ENCODE measurements around the gene UBALD2. TPM values are rescaled to one million over a fixed set of nuclear protein-coding genes. Genes with fewer than 3 reads are reported as not detected.

Gene UBALD2
- total and polyA plus RNA-seq, 3 donors from 2014 or later, result 13.6 to 48.7 (median 16.7) TPM

DNA sequence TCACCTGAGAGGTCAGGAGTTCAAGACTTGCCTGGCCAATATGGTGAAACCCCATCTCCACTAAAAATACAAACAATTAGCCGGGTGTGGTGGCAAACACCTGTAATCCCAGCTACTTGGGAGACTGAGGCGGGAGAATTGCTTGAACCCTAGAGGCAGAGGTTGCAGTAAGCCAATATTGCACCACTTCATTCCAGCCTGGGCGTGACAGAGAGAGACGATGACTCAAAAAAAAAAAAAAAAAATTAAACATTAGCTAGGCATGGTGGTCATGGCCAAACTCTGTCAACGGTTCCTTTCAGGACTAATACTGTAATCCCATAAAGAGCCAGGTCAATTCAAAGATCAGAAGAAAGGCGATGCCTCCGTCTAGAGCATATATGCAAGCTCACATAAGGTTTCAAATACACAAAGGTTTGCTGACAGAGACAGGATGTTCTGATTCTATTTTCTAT is 27.3 kb upstream of the UBALD2 start:
- 76 to 91% methylated on average over 7 of the region's 7 CpGs for WGBS, 2 donors
- Histone ChIP-seq H3K4me3 (no peak overlapping the region), H3K9me3 (no peaks in the 10 kb centered on the region), H3K36me3 (ENCODE audit: low read depth, missing control alignments) (no peaks in the 10 kb centered on the region), H3K27ac (no peak overlapping the region), H3K27me3 (no peaks in the 10 kb centered on the region), H3K4me1 (no peaks in the 10 kb centered on the region)
- intact Hi-C loops (cut with DNase I; ENCODE audit: low total_unique reads), result no loop called here
- no peak for TF ChIP-seq POLR2A (IDR thresholded peaks at IDR 0.05)
- TF ChIP-seq, protein P1, sequence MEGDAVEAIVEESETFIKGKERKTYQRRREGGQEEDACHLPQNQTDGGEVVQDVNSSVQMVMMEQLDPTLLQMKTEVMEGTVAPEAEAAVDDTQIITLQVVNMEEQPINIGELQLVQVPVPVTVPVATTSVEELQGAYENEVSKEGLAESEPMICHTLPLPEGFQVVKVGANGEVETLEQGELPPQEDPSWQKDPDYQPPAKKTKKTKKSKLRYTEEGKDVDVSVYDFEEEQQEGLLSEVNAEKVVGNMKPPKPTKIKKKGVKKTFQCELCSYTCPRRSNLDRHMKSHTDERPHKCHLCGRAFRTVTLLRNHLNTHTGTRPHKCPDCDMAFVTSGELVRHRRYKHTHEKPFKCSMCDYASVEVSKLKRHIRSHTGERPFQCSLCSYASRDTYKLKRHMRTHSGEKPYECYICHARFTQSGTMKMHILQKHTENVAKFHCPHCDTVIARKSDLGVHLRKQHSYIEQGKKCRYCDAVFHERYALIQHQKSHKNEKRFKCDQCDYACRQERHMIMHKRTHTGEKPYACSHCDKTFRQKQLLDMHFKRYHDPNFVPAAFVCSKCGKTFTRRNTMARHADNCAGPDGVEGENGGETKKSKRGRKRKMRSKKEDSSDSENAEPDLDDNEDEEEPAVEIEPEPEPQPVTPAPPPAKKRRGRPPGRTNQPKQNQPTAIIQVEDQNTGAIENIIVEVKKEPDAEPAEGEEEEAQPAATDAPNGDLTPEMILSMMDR (IDR thresholded peaks at IDR 0.05), result no peak
- DNase-seq, result no peak

- WGBS, 2 donors, result 43 to 56% methylated on average over 11 of the region's 11 CpGs
- no peaks in the 10 kb centered on the region for H3K27me3 ChIP-seq
- no peaks in the 10 kb centered on the region for H3K9me3 ChIP-seq
- no peak for TF ChIP-seq POLR2A (IDR thresholded peaks at IDR 0.05)
- TF ChIP-seq, protein P1 (IDR thresholded peaks at IDR 0.05), result no peak
- no peak for DNase-seq
- no peaks in the 10 kb centered on the region for H3K4me1 ChIP-seq
- H3K27ac ChIP-seq, result no peak overlapping the region
- peak overlapping the region in 1 of 2 donors; percentile 68 for H3K4me3 ChIP-seq
- intact Hi-C loops (cut with DNase I; ENCODE audit: low total_unique reads), result no loop called here
- no peaks in the 10 kb centered on the region for H3K36me3 ChIP-seq (ENCODE audit: low read depth, missing control alignments)
Measured at GRCh38 chr17:76238847-76239537, 26.2 kb upstream of the UBALD2 start.

DNA sequence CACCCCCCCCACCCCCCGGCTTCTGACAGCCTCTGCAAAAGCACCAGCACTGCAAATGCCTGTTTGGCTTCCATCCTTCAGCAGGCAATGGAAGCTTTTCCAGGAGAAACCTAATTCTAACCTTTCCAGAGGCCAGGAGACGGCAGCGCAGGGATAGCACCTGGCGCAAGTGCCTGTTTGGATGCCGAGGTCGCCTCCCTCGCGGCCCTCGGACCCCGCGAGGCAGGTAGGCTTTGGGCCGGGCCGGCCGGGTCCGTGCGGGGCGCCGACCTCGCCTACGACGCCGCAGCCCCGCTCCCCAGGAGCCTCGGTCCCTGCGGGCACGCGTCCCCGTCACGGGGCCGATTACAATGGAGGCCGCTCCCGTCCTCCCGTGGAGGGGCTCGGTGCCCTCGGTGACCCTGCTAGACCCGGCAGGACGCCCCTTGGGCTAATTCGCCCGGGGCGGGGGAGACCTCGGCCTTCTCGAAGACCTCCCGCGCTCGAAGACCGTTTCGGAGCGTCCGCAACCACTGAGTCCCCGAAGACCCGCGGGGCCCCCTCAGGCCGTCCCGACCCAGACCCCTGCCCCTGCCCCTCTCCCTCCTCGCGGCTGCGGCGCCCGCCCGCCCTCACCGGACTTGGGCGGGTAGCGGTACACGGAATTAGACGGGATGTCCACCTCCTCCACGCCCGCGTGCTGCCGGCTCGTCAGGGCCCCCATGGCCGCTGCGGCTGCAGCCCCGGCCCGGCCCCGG is 25.4 kb upstream of the UBALD2 start:
- peak overlapping the region; percentile 78 to 79 for H3K27ac ChIP-seq
- peak overlapping the region; percentile 56 to 68 for H3K4me3 ChIP-seq
- DNase-seq, result no peak
- no peaks in the 10 kb centered on the region for H3K36me3 ChIP-seq (ENCODE audit: low read depth, missing control alignments)
- H3K4me1 ChIP-seq, result no peaks in the 10 kb centered on the region
- intact Hi-C loops (cut with DNase I; ENCODE audit: low total_unique reads), result no loop called here
- H3K9me3 ChIP-seq, result no peaks in the 10 kb centered on the region
- WGBS, 2 donors, result 3 to 14% methylated on average over 1 to 46 of the region's 75 CpGs
- H3K27me3 ChIP-seq, result no peaks in the 10 kb centered on the region
- TF ChIP-seq, protein P1 (IDR thresholded peaks at IDR 0.05), result no peak
- TF ChIP-seq POLR2A (IDR thresholded peaks at IDR 0.05), result no peak

DNA sequence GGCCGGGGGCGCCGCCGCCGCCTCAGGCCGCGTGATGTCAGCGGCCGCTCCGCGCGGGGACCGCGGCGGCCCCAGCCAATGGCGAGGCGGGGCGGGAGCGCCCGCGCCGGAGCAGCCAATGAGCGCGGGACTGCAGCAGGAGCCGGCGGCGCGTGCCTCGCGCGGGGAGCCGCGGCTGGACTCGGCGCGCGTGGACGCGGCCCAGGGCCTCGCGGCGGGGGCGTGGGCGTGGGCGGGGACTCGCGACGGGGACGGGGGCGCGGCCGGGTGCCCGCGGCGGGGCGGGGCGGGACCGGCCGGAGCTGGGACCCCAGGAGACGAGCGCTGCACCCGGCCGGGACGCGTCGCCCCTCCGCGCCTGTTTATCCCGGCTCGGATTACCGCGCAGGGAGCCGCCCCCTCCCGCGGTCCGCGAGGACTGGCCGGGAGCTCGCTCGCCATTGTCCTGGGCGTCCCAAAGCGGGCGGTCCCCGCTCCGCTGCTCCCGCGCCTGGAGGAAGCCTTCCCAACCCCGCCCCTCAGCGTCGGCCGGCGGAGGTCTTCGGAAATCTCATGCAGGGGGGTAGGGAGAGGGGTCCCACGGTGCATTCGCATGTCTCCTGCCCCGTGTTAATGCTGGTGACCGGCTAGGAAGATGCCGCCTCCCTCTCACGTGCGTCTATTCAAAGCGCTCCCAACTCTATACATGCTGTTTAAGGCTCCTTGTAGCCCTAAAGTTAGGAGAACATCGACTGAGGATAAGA is 24.5 kb upstream of the UBALD2 start, which contains the start of gene RNF157:
RNF157 (minus strand) TSS at position 33 of the 743 bp plus-strand sequence. CDS start 253 bp downstream, outside the sequence.
- intact Hi-C loops (cut with DNase I; ENCODE audit: low total_unique reads), result no loop called here
- peak within 1 kb of the TSS; percentile 79 to 82 for H3K27ac ChIP-seq
- H3K27me3 ChIP-seq, result no peaks in the 10 kb centered on the region
- H3K9me3 ChIP-seq, result no peaks in the 10 kb centered on the region
- H3K4me3 ChIP-seq, result peak within 1 kb of the TSS; percentile 56 to 71
- H3K4me1 ChIP-seq, result no peaks in the 10 kb centered on the region
- peak; percentile 76 for DNase-seq
- TF ChIP-seq, protein P1 (IDR thresholded peaks at IDR 0.05), result peak in 1 of 3 experiments; percentile 6
- TF ChIP-seq POLR2A (IDR thresholded peaks at IDR 0.05), result no peak
- WGBS, 2 donors, result 0% methylated on average over 42 to 43 of the region's 102 CpGs
- no peaks in the 10 kb centered on the region for H3K36me3 ChIP-seq (ENCODE audit: low read depth, missing control alignments)
